ENCODE measurements around the gene PDE8A.

GRCh38 chr15:85025516-85026251 is 44.0 kb downstream of the PDE8A start:
- TF ChIP-seq CTCF (IDR thresholded peaks at IDR 0.05; ENCODE audit: poor library complexity) (no peak), EZH2phosphoT487 (IDR thresholded peaks at IDR 0.05; ENCODE audit: low read depth, severe bottlenecking, unreplicated experiment) (no peak)
